ENCODE data around the gene CACNA1C.
"Not testable (repeated sequence)": the region's sequence is repeated elsewhere in the genome, so short reads cannot be mapped to it uniquely, and the experiment has no call there.

The CACNA1C gene

GRCh38 chr12:2489275-2489674 lies 436.5 kb downstream of the CACNA1C start:
- TF ChIP-seq CTCF (IDR thresholded peaks at IDR 0.05; ENCODE audit: insufficient read depth, low read depth, low read length, missing control alignments): no peak

GRCh38 chr12:2490831-2491230 lies 438.0 kb downstream of the CACNA1C start:
- no peak for DNase-seq (ENCODE audit: low read depth)
- H3K4me3 ChIP-seq (ENCODE audit: low read length): no peak overlapping the region
- TF ChIP-seq CTCF (IDR thresholded peaks at IDR 0.05; ENCODE audit: insufficient read depth, low read depth, low read length, missing control alignments): no peak

More at GRCh38 chr12:2489275-2489674, 436.5 kb downstream of the CACNA1C start:
- no peak for DNase-seq (ENCODE audit: low read depth)
- H3K4me3 ChIP-seq (ENCODE audit: low read length): no peak overlapping the region

- not testable (repeated sequence) for DNase-seq (ENCODE audit: low read depth); H3K4me3 ChIP-seq (ENCODE audit: low read length)
These were observed 438.6 kb downstream of the CACNA1C start for GRCh38 chr12:2491349-2491748.

- no peak overlapping the region for H3K4me3 ChIP-seq (ENCODE audit: low read length)
- TF ChIP-seq CTCF (IDR thresholded peaks at IDR 0.05; ENCODE audit: insufficient read depth, low read depth, low read length, missing control alignments): no peak
- DNase-seq (ENCODE audit: low read depth): no peak
These were observed 439.4 kb downstream of the CACNA1C start for GRCh38 chr12:2492236-2492635.

- no peak for TF ChIP-seq CTCF (IDR thresholded peaks at IDR 0.05; ENCODE audit: insufficient read depth, low read depth, low read length, missing control alignments)
- no peak overlapping the region for H3K4me3 ChIP-seq (ENCODE audit: low read length)
- no peak for DNase-seq (ENCODE audit: low read depth)
These were observed 440.3 kb downstream of the CACNA1C start for GRCh38 chr12:2493086-2493485.

GRCh38 chr12:2494486-2495192 lies 441.9 kb downstream of the CACNA1C start:
- no peak for DNase-seq (ENCODE audit: low read depth)
- TF ChIP-seq CTCF (IDR thresholded peaks at IDR 0.05; ENCODE audit: insufficient read depth, low read depth, low read length, missing control alignments): no peak
- no peak overlapping the region for H3K4me3 ChIP-seq (ENCODE audit: low read length)

GRCh38 chr12:2495417-2496112 lies 442.8 kb downstream of the CACNA1C start:
- DNase-seq (ENCODE audit: low read depth): no peak
- TF ChIP-seq CTCF (IDR thresholded peaks at IDR 0.05; ENCODE audit: insufficient read depth, low read depth, low read length, missing control alignments): no peak
- no peak overlapping the region for H3K4me3 ChIP-seq (ENCODE audit: low read length)

Measured in epithelial cell of esophagus (primary cell).